Large intestine (tissue), 3 donors: Measurements from ENCODE around the gene SLC29A3. TPM values are rescaled to one million over a fixed set of nuclear protein-coding genes. Genes with fewer than 3 reads are reported as not detected.
"Not testable (repeated sequence)": the region's sequence is repeated elsewhere in the genome, so short reads cannot be mapped to it uniquely, and the experiment has no call there.

Experiments
- DNase-seq, 2 donors: peaks; one replicate each; pipeline versions ENCODE4 v3.0.0 to v3.0.0-alpha.2; 2013
- H3K27ac ChIP-seq: one replicate; pipeline ENCODE4 v1.5.1; 2013; ENCODE audit warnings: low read length
- H3K27me3 ChIP-seq: 2 replicates; pipeline ENCODE4 v1.6.1; 2013; ENCODE audit warnings: low read length; ENCODE audit not compliant: control insufficient read depth, insufficient read depth
- H3K36me3 ChIP-seq: 2 replicates; pipeline ENCODE4 v1.6.1; 2013; ENCODE audit warnings: low read length; ENCODE audit not compliant: control insufficient read depth, insufficient read depth
- H3K4me1 ChIP-seq: one replicate; pipeline ENCODE4 v1.6.1; 2013; ENCODE audit warnings: low read length; ENCODE audit not compliant: control insufficient read depth, insufficient read depth
- H3K4me3 ChIP-seq: one replicate; pipeline ENCODE4 v1.5.1; 2013; ENCODE audit warnings: low read length
- H3K9me3 ChIP-seq: one replicate; pipeline ENCODE4 v1.6.1; 2013; ENCODE audit warnings: mild to moderate bottlenecking, low read depth, low read length, moderate library complexity; ENCODE audit not compliant: control insufficient read depth
- WGBS: methylation state at CpG from one replicate; pipeline ENCODE4 v1.1.5; 2013; ENCODE audit warnings: low lambda C conversion rate; ENCODE audit not compliant: insufficient coverage; 5-methylcytosine and 5-hydroxymethylcytosine counted together
- polyA plus RNA-seq: library from polyadenylated mRNA; unstranded; fragments of 120-200 nt; gene quantifications from one replicate; pipeline ENCODE4 v1.2.1, GENCODE V29; 2013

The SLC29A3 gene
- polyA plus RNA-seq, 1 donor, result 16.2 TPM

DNA sequence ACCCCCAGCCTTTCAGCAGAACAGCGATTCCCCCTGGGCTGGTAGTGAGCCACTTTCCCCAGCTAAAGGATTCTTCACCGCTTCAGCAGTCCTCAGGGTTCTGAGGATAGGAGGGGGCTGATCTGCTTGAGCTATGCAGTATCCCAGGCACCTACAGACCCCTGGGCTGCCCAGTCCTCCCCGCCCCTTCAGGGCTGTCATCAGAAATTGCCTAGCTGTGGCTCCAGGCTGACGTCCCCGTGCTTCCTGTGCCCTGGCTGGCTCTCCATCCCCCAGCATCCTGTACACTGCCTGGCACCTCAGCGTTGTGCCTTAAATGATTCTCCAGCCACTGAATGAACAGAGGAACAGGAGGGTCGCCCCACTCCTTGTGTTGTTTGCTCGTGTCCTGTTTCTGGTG, 39.2 kb downstream of the SLC29A3 start:
- Histone ChIP-seq H3K27me3 (no peaks in the 10 kb centered on the region), H3K9me3 (no peaks in the 10 kb centered on the region), H3K36me3 (peaks cover 48% of the 10 kb centered on the region), H3K27ac (no peak overlapping the region), H3K4me3 (no peak overlapping the region), H3K4me1 (no peaks in the 10 kb centered on the region)
- WGBS, result no CpG with 5 or more reads among the region's 8 CpGs
- DNase-seq, result no peak

DNA sequence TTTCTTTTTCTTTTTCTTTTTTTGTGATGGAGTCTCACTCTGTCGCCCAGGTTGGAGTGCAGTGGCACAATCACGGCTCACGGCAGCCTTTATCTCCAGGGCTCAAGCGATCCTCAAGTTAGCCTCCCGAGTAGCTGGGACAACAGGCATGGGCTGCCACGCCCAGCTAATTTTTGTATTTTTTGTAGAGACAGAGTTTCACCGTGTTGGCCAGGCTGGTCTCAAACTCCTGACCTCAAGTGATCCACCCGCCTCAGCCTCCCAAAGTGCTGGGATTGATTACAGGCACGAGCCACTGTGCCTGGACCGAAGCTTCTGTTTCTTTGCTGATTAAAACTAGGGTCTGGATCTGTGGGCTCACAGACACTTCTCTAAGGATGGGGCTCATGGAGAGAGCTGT, 39.8 kb downstream of the SLC29A3 start:
- not testable (repeated sequence) for H3K9me3 ChIP-seq, H3K27ac ChIP-seq, H3K27me3 ChIP-seq, H3K4me1 ChIP-seq, DNase-seq, H3K4me3 ChIP-seq
- WGBS, result 100% methylated on average over 2 of the region's 10 CpGs
- H3K36me3 ChIP-seq, result peaks cover 48% of the 10 kb centered on the region

DNA sequence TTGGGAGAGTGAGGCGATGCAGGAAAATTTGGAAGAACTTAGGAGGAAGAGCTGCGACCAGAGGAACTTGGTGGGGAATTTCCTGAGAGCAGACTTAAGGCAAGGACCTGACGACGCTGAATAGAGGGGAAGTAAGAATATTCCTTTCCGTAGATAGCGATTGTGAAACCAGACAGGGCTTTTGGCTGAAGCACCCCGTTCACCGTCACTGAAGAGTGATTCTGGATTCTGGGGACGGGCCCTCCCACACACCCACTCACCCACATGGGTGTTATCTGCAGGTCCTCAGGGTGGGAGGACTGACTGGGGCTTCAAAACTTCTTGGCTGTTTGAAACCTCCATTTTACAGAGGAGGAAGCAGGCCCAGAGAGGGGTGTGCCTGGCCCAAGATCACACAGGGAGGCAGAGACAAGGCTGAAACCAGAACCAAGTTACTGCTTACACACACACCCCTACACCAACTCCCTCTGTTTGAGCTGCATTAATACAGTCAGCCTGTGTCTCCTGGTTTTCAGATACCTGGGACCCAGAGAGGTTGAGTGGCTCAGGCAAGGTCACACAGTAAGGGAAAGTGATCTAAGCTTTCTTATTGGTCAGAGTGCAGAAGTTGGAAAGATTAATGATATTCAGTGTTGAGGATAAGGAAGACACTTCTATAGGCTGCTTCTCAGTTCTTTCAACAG, 40.4 kb downstream of the SLC29A3 start:
- Histone ChIP-seq H3K36me3 (peaks cover 43% of the 10 kb centered on the region), H3K9me3 (no peaks in the 10 kb centered on the region), H3K4me1 (no peaks in the 10 kb centered on the region), H3K27ac (peak overlapping the region; percentile 27), H3K4me3 (no peak overlapping the region), H3K27me3 (no peaks in the 10 kb centered on the region)
- WGBS, result 60% methylated on average over 1 of the region's 9 CpGs
- no peak for DNase-seq

DNA sequence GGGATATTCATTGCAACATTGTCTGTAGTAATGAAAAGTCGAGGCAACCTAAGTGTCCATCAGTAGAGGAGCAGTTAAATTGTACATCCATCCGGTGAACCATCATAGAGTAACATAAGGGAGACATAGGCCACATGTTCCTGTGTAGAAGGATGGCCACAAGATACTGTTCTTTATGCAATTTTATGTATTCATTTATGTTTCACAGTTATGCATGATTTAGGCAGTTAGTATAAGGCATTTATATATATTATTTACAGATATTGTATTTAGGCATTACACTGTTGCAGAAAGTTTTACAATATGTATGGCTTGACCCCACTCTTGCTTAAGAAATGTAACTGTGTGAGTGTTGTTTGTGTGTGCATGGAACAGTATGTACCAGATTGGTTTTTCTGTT, 41.7 kb downstream of the SLC29A3 start:
- H3K4me3 ChIP-seq, result no peak overlapping the region
- no peaks in the 10 kb centered on the region for H3K4me1 ChIP-seq
- no peaks in the 10 kb centered on the region for H3K27me3 ChIP-seq
- no peaks in the 10 kb centered on the region for H3K9me3 ChIP-seq
- no peak for DNase-seq
- H3K27ac ChIP-seq, result no peak overlapping the region
- WGBS, result no CpG with 5 or more reads among the region's 2 CpGs
- H3K36me3 ChIP-seq, result peaks cover 38% of the 10 kb centered on the region

DNA sequence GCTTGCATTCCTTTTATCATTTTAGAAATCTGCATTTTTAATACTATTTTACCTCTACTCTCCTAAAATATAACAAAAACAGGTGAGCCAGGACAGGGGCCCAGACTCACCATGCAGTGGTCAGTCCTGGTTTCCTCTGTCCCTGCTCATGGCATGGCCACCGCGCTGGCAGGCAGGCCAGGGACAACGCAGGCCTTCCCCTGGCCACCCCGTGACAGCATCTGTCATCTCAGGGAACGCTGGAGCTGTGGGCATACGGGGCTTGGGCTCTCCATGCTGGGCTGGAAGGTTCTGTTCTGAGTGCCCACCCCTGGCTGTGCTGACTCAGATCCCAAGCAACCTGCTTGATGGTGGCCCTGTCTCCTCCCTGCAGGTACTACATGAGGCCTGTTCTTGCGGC, 42.5 kb downstream of the SLC29A3 start:
- Histone ChIP-seq H3K4me1 (no peaks in the 10 kb centered on the region), H3K4me3 (no peak overlapping the region), H3K9me3 (no peaks in the 10 kb centered on the region), H3K36me3 (peaks cover 30% of the 10 kb centered on the region), H3K27ac (no peak overlapping the region), H3K27me3 (no peaks in the 10 kb centered on the region)
- WGBS, result no CpG with 5 or more reads among the region's 7 CpGs
- DNase-seq, result no peak

DNA sequence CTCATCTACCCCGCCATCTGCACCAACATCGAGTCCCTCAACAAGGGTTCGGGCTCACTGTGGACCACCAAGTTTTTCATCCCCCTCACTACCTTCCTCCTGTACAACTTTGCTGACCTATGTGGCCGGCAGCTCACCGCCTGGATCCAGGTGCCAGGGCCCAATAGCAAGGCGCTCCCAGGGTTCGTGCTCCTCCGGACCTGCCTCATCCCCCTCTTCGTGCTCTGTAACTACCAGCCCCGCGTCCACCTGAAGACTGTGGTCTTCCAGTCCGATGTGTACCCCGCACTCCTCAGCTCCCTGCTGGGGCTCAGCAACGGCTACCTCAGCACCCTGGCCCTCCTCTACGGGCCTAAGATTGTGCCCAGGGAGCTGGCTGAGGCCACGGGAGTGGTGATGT, 43.1 kb downstream of the SLC29A3 start:
- no peak for DNase-seq
- Histone ChIP-seq H3K27me3 (no peaks in the 10 kb centered on the region), H3K36me3 (peaks cover 27% of the 10 kb centered on the region), H3K4me1 (no peaks in the 10 kb centered on the region), H3K4me3 (no peak overlapping the region), H3K9me3 (no peaks in the 10 kb centered on the region), H3K27ac (no peak overlapping the region)
- no CpG with 5 or more reads among the region's 16 CpGs for WGBS

DNA sequence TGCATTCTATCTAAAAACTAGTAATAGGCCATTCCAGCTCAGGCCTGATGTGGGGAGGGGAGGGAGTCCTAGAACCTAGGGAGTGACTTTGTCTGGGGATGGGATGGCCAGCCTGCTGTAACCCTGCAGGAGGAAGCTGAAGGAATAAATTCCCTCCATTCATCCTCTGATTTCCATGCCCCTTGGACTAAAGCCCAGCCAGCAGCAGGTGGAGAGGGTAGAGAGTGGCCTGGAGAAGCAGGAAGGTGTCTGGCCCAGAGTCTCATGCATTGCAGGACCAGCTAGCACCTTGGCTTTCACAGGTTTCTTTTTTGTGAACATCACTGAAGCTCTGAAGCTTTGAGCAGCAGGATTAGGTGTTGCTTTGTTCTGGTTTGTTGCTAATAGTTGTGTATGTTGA, 44.9 kb downstream of the SLC29A3 start:
- Histone ChIP-seq H3K36me3 (peaks cover 18% of the 10 kb centered on the region), H3K4me1 (no peaks in the 10 kb centered on the region), H3K27ac (no peak overlapping the region), H3K4me3 (no peak overlapping the region), H3K9me3 (no peaks in the 10 kb centered on the region), H3K27me3 (no peaks in the 10 kb centered on the region)
- DNase-seq, result no peak

DNA sequence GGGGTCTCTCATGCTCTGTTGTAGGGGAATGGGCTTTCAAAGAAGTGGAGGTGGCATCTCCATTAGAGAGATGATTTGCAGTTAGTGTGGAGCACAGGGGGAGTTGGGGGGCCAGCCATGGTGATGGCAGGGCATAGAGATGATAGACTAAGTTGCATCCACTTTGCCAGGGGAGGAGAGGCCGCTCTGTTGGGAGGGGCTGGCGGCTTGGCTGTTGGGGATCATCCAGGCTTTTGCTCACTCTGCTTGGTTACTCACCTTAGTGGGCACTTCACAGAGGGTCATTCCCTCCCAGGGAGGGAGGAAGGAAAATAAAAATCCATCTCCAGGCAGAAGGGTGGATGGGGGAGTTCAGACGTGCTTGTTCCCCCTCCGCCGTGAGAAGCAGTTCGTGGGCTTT, 46.3 kb downstream of the SLC29A3 start:
- Histone ChIP-seq H3K36me3 (peaks cover 13% of the 10 kb centered on the region), H3K4me3 (no peak overlapping the region), H3K27me3 (no peaks in the 10 kb centered on the region), H3K9me3 (no peaks in the 10 kb centered on the region), H3K27ac (no peak overlapping the region), H3K4me1 (no peaks in the 10 kb centered on the region)
- no peak for DNase-seq
- WGBS, result no CpG with 5 or more reads among the region's 6 CpGs

DNA sequence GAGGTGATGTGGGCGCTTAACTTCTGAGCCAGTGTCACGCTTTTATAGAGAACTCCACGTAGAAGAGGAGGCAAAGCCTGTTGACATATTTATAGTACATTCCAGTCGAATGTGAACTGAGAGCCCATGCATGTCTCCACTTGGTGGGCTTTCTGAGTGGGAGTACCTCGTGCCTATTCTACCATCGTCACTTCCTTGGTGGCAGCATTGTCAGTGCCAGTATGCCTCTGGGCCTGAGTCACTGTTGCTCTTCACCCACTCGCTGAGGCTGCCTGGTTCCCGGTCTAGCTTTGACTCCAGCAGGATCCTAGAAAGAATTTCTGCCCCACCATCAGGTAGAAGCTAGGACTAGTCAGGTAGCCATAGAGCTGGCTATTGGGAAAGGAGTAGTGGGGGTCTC, 47.6 kb downstream of the SLC29A3 start:
- no peak overlapping the region for H3K4me3 ChIP-seq
- no peaks in the 10 kb centered on the region for H3K4me1 ChIP-seq
- 90% methylated on average over 2 of the region's 8 CpGs for WGBS
- no peak for DNase-seq
- peaks cover 2% of the 10 kb centered on the region for H3K27me3 ChIP-seq
- H3K9me3 ChIP-seq, result no peaks in the 10 kb centered on the region
- peaks cover 10% of the 10 kb centered on the region for H3K36me3 ChIP-seq
- no peak overlapping the region for H3K27ac ChIP-seq

DNA sequence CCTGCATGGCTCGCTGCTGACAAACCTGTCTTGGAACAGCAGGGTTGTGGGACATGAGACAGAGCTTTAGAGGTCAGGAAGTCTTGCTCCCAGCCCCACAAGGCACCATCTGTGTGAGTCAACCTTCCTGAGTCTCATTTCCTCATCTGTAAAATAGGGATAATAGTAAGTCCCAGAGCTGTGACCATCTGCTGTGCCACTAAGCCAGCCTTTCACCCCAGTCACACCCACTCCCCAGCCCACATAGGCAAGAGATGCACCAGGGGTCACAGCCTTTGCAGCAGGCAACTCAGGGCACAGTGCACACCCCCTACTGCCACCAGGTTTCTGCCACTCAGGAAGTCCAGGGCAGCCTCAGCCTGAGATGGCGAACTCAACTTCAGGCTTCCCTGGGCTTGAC, 48.2 kb downstream of the SLC29A3 start:
- Histone ChIP-seq H3K27ac (no peak overlapping the region), H3K36me3 (peaks cover 6% of the 10 kb centered on the region), H3K9me3 (no peaks in the 10 kb centered on the region), H3K4me3 (no peak overlapping the region), H3K27me3 (peaks cover 2% of the 10 kb centered on the region), H3K4me1 (no peaks in the 10 kb centered on the region)
- no peak for DNase-seq
- WGBS, result no CpG with 5 or more reads among the region's 2 CpGs

DNA sequence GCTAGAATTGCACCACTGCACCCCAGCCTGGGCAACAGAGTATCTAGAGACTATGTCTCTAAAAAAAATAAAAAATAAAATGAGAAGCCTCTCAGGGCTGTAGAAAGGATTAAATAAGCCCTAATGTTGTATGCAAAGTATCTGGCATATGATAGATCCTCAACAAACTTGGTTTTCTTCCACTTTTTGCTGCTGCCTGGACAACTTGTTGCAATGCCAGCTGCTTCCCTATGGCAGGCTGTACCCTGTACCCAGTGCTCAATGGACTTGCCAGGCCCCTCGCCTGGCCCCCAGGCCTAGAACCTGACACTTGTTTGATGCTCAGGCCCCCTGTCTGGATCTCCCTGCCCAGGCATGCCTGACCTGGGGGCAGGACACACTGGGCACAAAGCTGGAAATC, 49.1 kb downstream of the SLC29A3 start:
- H3K4me3 ChIP-seq, result no peak overlapping the region
- H3K4me1 ChIP-seq, result no peaks in the 10 kb centered on the region
- no peak overlapping the region for H3K27ac ChIP-seq
- no CpG with 5 or more reads among the region's 1 CpG for WGBS
- H3K27me3 ChIP-seq, result peaks cover 2% of the 10 kb centered on the region
- no peak for DNase-seq
- peaks cover 4% of the 10 kb centered on the region for H3K36me3 ChIP-seq
- H3K9me3 ChIP-seq, result no peaks in the 10 kb centered on the region
